ENCODE data around the gene XYLT1.

- TF ChIP-seq EZH2 (IDR thresholded peaks at IDR 0.05; ENCODE audit: borderline replicate concordance, insufficient read depth, low read length, poor library complexity, severe bottlenecking) (no peak), TAF1 (IDR thresholded peaks at IDR 0.05; ENCODE audit: low read depth) (no peak), POLR2AphosphoS5 (IDR thresholded peaks at IDR 0.05) (no peak), RAD21 (conservative IDR thresholded peaks at IDR 0.05) (no peak)
- TF ChIP-seq, protein P1, sequence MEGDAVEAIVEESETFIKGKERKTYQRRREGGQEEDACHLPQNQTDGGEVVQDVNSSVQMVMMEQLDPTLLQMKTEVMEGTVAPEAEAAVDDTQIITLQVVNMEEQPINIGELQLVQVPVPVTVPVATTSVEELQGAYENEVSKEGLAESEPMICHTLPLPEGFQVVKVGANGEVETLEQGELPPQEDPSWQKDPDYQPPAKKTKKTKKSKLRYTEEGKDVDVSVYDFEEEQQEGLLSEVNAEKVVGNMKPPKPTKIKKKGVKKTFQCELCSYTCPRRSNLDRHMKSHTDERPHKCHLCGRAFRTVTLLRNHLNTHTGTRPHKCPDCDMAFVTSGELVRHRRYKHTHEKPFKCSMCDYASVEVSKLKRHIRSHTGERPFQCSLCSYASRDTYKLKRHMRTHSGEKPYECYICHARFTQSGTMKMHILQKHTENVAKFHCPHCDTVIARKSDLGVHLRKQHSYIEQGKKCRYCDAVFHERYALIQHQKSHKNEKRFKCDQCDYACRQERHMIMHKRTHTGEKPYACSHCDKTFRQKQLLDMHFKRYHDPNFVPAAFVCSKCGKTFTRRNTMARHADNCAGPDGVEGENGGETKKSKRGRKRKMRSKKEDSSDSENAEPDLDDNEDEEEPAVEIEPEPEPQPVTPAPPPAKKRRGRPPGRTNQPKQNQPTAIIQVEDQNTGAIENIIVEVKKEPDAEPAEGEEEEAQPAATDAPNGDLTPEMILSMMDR (IDR thresholded peaks at IDR 0.05; ENCODE audit: poor library complexity, severe bottlenecking) = no peak
Observed at GRCh38 chr16:17225541-17225940, 245.2 kb downstream of the XYLT1 start.
